Right forelimb (tissue), 1 donor: ENCODE data around the gene F10.

ENCODE experiments used
- DNase-seq: peaks from one replicate; pipeline ENCODE4 v3.0.0-alpha.2; 2018

F10 gene

GRCh38 chr13:113176822-113177221 is 54.2 kb downstream of the F10 start:
- DNase-seq, result no peak

GRCh38 chr13:113178070-113178895 is 55.7 kb downstream of the F10 start:
- no peak for DNase-seq

- DNase-seq, result no peak
Measured at GRCh38 chr13:113178896-113179167, 56.2 kb downstream of the F10 start.

GRCh38 chr13:113179374-113180230 is 57.0 kb downstream of the F10 start:
- no peak for DNase-seq

- no peak for DNase-seq
Measured at GRCh38 chr13:113182046-113182445, 59.4 kb downstream of the F10 start.

GRCh38 chr13:113183450-113184129 is 61.0 kb downstream of the F10 start:
- DNase-seq, result no peak

GRCh38 chr13:113184568-113185440 is 62.2 kb downstream of the F10 start:
- DNase-seq, result no peak

GRCh38 chr13:113186061-113186900 is 63.7 kb downstream of the F10 start:
- no peak for DNase-seq

- DNase-seq, result no peak
Measured at GRCh38 chr13:113187263-113187669, 64.7 kb downstream of the F10 start.

GRCh38 chr13:113187883-113188665 is 65.5 kb downstream of the F10 start:
- no peak for DNase-seq

GRCh38 chr13:113190181-113190580 is 67.6 kb downstream of the F10 start:
- no peak for DNase-seq

GRCh38 chr13:113192279-113192678 is 69.7 kb downstream of the F10 start:
- DNase-seq, result no peak

GRCh38 chr13:113192902-113193301 is 70.3 kb downstream of the F10 start:
- no peak for DNase-seq

- DNase-seq, result no peak
Measured at GRCh38 chr13:113195360-113195759, 72.8 kb downstream of the F10 start.

GRCh38 chr13:113196970-113197737 is 74.6 kb downstream of the F10 start:
- DNase-seq, result no peak
